GM12891 (cell line): ENCODE results near the gene ATG16L2.

ENCODE experiments used
- DNase-seq: peaks from one replicate; pipeline ENCODE4 v3.0.0; 2011; ENCODE audit warnings: low spot score; ENCODE audit not compliant: insufficient read length
- FAIRE-seq: peaks from 2 replicates; lab custom pipeline; 2011; peaks lifted over from hg19 to GRCh38; lab: Jason Lieb, UNC
- PAX5 ChIP-seq: IDR thresholded peaks from 2 replicates; pipeline ENCODE4 v1.6.1; 2011; ENCODE audit warnings: low read length, moderate library complexity, mild to moderate bottlenecking; ENCODE audit not compliant: insufficient read depth, severe bottlenecking
- POLR2A ChIP-seq: IDR thresholded peaks from 2 replicates; pipeline ENCODE4 v1.6.1; 2011; ENCODE audit warnings: low read depth, low read length, control low read depth
- POLR2AphosphoS5 ChIP-seq: IDR thresholded peaks from 2 replicates; pipeline ENCODE4 v1.6.1; 2011; ENCODE audit warnings: low read depth, low read length, control low read depth
- POU2F2 ChIP-seq: IDR thresholded peaks from 2 replicates; pipeline ENCODE4 v1.6.1; 2011; ENCODE audit warnings: low read depth, mild to moderate bottlenecking, control low read depth, low read length, moderate library complexity
- SPI1 ChIP-seq: IDR thresholded peaks from 2 replicates; pipeline ENCODE4 v1.6.1; 2011; ENCODE audit warnings: low read depth, low read length, control low read depth
- TAF1 ChIP-seq: IDR thresholded peaks from 2 replicates; pipeline ENCODE4 v1.6.1; 2011; ENCODE audit warnings: low read depth, low read length, control low read depth

ATG16L2 gene

DNA sequence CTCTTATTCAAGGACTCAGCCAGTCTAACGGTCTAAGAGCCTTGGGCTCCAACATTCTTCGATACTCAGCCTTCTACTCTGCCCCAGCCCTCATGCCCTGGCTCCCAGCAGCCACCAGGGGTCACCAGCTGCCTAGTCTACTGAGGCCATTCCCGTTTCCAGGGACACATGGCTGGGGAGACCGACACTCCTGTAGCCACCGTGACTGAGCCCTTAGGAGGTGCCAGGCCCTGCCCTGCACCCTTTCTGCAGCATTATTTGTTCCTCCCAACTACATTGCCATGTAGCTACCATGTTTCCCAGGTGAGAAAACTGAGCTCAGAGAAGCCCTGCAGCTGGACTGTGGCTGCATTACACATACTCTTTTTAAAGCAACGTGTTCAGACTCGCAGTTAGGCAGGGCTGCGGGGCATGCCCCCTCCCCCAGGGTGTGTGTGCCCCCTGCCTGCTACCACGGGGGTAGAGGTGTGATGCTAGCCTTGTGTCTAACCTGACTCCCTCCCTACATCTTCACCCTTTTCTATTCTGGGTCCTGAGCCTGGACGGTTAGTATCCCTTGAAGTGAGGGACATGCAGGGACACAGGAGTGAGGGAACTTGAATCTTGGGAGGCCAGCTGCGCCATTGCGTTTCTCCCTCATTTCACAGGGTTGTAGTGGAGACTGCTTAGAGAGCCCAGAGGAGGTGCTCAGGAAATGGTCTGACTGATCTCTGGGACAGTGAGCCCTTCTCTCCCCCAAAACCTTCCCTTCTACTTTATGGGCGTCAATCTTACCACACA, 17.5 kb downstream of the ATG16L2 start:
- peak; percentile 33; the same call in 1 of the 2 replicates for TF ChIP-seq POLR2AphosphoS5
- no peak; the same call in 1 of the 2 replicates for TF ChIP-seq POLR2A
- FAIRE-seq (peak; percentile 93), DNase-seq (no peak)

DNA sequence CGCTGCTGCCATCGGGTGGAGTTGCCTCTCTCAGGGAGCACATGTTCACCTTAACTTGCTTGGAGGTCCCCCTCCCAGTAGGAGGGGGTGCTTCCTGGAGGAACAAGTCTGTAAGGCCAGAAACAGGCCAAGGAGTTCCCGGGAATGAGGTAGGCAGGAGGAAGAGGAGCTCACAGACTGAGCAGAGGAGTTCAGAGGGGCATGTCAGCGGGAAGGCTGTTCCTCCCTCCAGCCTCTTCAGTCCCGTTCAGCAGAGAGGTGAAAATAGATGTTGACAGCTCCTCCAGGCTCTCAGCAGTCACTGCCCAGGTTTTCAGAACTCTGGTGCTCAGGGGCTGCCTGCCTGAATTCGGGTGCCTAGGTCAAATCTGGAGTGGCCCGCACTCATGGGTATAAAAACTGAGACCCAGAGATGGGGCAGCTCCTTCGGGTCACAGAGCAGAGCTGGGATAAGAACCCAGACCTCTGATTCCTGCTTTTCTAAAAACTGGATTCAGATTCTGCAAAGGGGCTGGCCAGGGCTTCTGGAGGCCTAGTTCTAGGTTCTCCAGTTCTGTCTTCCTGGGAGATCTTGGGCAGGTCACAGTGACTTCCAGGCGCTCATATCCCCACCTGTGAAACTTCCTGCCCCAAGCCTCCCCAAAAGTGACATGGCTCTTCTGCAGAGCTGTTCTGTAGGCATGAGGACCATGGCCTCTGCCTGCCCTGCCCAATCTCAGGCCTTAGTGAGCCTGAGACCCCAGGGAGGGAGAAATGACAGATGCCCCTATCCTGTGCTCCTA, 18.3 kb downstream of the ATG16L2 start:
- FAIRE-seq (no peak), DNase-seq (no peak)
- peak; percentile 22; the same call in 1 of the 2 replicates for TF ChIP-seq POLR2A
- TF ChIP-seq TAF1: no peak
- TF ChIP-seq POLR2AphosphoS5: no peak; the same call in 1 of the 2 replicates
- TF ChIP-seq SPI1: no peak
- no peak for TF ChIP-seq PAX5

DNA sequence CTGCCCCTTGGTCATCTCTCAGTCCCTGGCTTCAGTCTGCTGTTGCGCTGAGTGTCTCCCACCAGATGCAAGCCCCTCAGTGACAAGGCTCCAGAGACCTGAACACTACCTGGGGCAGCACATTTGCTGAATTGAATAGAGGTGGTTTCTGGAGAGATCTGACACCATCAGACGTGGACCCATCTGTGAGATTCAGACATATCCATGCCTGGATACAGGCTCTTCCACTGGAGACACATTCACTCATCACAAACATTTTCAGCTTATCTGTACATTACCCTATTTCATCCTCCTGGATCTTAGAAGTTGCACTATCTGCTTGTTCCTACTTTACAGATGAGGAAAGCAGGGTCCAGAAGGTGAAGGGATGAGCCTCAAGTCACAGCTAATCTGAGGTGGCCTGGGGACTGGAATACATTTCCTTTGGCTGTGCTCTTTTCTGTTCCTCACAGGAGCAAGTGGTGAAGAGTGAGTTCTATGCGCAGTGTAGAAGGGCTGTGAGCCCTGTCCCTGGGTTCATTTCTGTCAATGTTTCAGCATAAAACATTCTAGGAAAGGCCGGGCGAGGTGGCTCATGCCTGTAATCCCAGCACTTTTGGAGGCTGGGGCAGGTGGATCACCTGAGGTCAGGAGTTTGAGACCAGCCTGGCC, 19.0 kb downstream of the ATG16L2 start:
- DNase-seq (no peak), FAIRE-seq (no peak)
- TF ChIP-seq POLR2A: peak; percentile 2; the same call in 1 of the 2 replicates
- no peak for TF ChIP-seq SPI1

DNA sequence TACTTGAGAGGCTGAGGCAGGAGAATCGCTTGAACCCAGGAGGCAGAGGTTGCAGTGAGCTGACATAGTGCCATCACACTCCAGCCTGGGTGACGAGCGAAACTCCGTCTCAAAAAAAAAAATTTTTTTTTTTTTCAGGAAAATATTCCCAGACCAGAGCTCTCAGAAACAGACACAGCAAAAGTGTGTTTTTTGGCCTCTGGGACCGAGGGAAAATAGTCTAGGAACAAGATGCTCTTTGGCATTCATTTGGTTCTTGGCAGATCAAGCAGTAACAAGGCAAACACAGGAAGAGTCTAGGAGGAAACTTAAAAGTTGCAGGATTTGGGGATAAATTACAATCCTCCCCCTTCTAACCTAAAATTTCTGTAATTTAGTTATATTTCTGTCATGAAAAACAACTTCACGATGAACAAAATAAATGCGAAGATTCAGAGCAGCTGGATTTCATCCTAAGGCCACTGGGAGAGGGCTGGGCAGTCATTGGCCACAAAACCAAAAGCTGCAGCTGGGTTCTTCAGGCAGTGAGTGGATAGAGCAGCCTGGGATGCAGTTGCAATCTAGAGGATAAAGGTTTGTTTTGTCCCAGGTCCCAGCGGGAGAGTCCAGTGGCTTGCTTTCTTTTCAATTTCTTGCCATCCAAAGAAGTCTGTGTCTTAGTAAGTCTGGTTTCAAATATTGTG, 19.7 kb downstream of the ATG16L2 start:
- FAIRE-seq: no peak
- TF ChIP-seq SPI1 (no peak), POU2F2 (no peak), POLR2A (no peak), PAX5 (no peak)
- DNase-seq: no peak

DNA sequence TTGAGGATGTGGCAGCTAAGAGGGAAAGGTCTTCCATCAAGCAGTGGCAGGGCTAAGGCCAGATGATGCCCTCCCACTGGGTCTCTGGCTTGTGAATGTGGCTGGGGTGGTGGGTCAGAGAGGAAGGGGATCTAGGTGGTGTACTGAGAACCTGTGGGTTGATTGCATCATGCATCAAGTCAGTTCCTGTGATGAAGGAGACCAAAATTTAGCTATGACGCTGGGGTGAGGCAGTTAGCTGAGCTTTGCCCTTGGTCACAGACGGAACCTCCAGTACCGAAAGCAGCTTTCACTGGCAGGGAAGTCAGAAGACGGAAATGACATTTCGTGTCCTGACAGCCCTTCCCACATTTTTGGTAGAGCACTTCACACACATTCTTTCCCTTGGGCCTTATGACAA, 20.7 kb downstream of the ATG16L2 start:
- DNase-seq (no peak), FAIRE-seq (no peak)
- TF ChIP-seq POLR2AphosphoS5 (no peak), TAF1 (no peak), PAX5 (no peak), POU2F2 (no peak), POLR2A (no peak), SPI1 (no peak)

DNA sequence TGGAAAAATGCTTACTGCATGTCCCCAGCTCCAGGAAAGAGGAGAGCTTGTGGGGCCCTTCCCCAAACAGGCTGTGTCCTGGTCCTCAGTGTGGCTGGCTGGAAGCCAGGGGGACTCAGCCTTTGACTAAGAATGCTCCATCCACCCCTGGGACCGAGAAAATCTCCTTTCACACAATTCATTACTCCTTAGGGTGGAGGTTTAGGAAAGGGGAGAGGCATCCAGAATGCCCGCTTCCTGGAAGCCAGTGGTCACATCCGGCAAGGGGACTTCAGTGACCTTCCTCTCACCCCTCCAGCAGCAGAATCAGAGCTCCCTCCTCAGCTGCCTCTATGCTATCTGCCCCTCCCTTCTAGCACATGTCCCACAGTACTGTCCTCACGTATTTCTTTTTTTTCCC, 21.9 kb downstream of the ATG16L2 start:
- DNase-seq: no peak
- FAIRE-seq: no peak

DNA sequence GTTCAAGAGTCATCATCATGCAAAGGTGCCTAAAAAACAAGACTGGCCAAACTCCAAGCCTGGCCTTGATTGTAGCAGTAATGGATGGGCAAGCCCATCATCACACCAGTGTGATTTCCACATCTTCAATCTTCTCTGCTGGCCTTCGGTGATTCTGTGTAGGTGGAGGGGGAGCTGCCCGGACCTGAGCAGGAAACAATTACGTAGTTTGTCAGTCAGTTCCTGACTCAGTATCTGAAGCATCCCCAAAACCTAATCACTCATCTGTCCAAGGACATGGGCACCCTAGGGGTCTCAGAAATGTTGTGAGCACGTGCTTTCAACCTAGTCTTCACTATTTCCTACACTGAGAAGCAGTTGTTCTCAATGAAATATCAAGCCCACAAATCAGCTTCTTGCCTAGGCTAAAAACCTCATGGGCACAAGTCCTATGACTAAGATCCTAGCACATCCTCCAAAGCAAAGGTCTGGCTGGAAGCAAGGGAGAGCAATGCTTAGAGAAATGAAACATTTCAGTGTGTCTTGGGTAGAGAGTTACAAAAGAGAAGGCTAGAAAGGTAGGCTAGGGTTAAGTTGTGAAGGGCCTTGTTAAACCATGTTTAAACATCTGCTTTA, 24.6 kb downstream of the ATG16L2 start:
- no peak for DNase-seq
- FAIRE-seq: no peak
- TF ChIP-seq POLR2AphosphoS5 (no peak), POLR2A (no peak), PAX5 (no peak), SPI1 (no peak), POU2F2 (no peak), TAF1 (no peak)

More for the DNA sequence above, 21.9 kb downstream of the ATG16L2 start:
- no peak for TF ChIP-seq POLR2A
- TF ChIP-seq SPI1: no peak
- TF ChIP-seq POLR2AphosphoS5: no peak
- TF ChIP-seq POU2F2: no peak
- TF ChIP-seq TAF1: no peak
- TF ChIP-seq PAX5: no peak

DNA sequence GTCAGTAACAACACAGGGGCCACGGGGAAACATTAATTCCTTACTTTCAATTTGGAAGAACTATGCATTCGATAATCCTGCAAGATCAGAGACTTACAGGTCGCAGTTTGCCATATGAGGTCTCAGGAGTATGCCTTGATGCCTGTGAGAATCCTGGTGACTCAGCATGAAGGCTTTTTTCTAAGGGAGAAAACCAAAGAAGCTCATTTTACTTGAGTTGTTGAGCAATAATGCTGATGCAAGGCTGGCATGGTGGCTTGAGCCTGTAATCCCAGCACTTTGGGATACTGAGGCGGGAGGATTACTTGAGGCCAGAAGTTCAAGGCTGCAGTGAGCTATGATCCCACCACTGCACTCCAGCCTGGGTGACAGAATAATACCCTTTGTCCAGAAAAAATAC, 26.6 kb downstream of the ATG16L2 start:
- DNase-seq: no peak
- FAIRE-seq: no peak
- no peak for TF ChIP-seq PAX5
- TF ChIP-seq POU2F2: no peak
- TF ChIP-seq SPI1: no peak
- TF ChIP-seq TAF1: no peak
- TF ChIP-seq POLR2AphosphoS5: no peak
- no peak for TF ChIP-seq POLR2A
